ENCODE measurements around the gene FOXP1. TPM values are rescaled to one million over a fixed set of nuclear protein-coding genes. Genes with fewer than 3 reads are reported as not detected.

FOXP1 gene
- total RNA-seq, 1 donor from 2014 or later = 113 TPM

DNA sequence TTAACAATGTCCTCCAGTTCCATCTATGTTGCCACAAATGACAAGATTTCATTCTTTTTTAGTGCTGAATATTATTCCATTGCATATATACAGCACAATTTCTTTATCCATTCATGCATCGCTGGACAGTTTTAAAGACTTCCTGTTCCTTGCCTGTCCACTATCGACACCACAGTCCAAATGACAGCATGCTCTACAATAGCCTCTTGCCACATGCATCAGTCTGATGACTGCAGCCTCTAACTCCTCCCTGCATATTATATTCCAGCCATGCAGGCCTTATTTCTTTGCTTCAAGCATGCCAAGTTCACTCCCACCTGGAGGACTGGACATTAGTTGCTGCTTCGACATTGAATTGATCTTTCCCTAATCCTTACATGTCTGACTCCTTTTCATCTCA is 306.2 kb downstream of the FOXP1 start:
- H3K36me3 Mint-ChIP-seq = no peaks in the 10 kb centered on the region
- H3K9me3 Mint-ChIP-seq = no peaks in the 10 kb centered on the region

DNA sequence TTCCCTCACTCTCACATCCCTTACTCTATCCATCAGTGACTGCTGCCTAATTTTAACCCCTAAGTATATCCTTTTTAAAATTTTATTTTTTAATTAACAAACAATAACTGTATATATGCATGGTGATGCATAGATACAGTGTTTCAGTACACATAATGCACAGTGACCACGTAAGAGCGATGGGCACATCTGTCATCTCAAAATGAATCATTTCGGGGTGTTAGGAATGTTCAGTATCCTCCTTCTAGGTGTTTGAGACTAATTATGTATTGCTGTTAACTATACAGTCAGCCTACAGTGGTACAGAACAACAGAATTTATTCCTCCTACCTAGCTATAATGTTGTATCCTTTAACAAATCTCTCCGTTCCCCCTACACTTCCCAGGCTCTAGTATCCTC is 307.0 kb downstream of the FOXP1 start:
- Mint-ChIP-seq H3K4me1 (ENCODE audit: unreplicated experiment) (peaks cover 4% of the 10 kb centered on the region), H3K36me3 (no peaks in the 10 kb centered on the region), H3K27me3 (no peaks in the 10 kb centered on the region), H3K9me3 (no peaks in the 10 kb centered on the region), H3K4me3 (no peak overlapping the region), H3K27ac (no peak overlapping the region)
- TF ChIP-seq, protein P1, sequence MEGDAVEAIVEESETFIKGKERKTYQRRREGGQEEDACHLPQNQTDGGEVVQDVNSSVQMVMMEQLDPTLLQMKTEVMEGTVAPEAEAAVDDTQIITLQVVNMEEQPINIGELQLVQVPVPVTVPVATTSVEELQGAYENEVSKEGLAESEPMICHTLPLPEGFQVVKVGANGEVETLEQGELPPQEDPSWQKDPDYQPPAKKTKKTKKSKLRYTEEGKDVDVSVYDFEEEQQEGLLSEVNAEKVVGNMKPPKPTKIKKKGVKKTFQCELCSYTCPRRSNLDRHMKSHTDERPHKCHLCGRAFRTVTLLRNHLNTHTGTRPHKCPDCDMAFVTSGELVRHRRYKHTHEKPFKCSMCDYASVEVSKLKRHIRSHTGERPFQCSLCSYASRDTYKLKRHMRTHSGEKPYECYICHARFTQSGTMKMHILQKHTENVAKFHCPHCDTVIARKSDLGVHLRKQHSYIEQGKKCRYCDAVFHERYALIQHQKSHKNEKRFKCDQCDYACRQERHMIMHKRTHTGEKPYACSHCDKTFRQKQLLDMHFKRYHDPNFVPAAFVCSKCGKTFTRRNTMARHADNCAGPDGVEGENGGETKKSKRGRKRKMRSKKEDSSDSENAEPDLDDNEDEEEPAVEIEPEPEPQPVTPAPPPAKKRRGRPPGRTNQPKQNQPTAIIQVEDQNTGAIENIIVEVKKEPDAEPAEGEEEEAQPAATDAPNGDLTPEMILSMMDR (conservative IDR thresholded peaks at IDR 0.05) = no peak
- no peak for DNase-seq (ENCODE audit: extremely low spot score, unreplicated experiment)

More for the DNA sequence above, 306.2 kb downstream of the FOXP1 start:
- Mint-ChIP-seq H3K4me3 (no peak overlapping the region), H3K27me3 (no peaks in the 10 kb centered on the region), H3K4me1 (ENCODE audit: unreplicated experiment) (peaks cover 3% of the 10 kb centered on the region), H3K27ac (peak overlapping the region; percentile 5)
- DNase-seq (ENCODE audit: extremely low spot score, unreplicated experiment) = no peak
- TF ChIP-seq, protein P1 (conservative IDR thresholded peaks at IDR 0.05) = no peak

DNA sequence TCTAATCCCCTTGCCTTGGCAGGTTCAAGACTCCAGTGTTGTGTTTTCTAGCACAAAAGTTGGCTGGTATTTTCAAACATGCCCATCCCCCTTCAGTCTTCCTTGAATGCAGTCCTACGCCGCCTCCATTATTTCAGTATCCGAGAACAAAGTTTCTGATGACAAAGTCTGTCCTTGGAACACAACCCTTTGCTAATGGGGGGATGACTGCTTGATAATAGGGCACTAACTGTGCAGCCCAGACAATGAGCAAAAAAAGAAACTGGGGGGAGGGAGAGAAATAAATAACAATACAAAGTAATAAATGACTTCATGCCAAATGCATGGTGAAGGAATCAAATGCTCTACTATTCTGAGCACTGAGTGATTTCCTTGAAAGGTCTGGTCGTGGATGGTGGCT is 310.1 kb downstream of the FOXP1 start:
- Mint-ChIP-seq H3K27me3 (no peaks in the 10 kb centered on the region), H3K9me3 (no peaks in the 10 kb centered on the region), H3K27ac (no peak overlapping the region), H3K4me3 (no peak overlapping the region), H3K4me1 (ENCODE audit: unreplicated experiment) (peaks cover 25% of the 10 kb centered on the region), H3K36me3 (no peaks in the 10 kb centered on the region)
- TF ChIP-seq, protein P1 (conservative IDR thresholded peaks at IDR 0.05) = no peak
- no peak for DNase-seq (ENCODE audit: extremely low spot score, unreplicated experiment)

DNA sequence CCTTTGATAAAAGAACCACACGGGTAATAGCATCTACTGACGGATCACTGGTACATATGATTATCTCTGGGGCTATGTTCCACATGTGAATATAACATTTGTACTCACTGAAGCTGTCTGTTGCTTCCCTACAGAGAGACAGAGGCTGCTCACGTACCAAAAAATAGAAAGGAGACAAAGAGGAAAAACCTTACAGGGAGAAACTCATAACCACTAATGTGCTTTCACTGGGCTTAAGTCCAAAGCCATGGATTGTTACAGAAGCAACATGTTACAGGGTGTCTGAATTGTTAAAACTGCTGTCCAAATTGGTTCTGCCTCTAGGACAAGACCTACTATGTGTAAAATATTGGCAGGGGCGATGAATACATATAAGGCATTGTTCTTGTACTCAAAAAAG is 311.9 kb downstream of the FOXP1 start:
- H3K27me3 Mint-ChIP-seq = no peaks in the 10 kb centered on the region
- DNase-seq (ENCODE audit: extremely low spot score, unreplicated experiment) = no peak
- H3K4me3 Mint-ChIP-seq = no peak overlapping the region
- peaks cover 2% of the 10 kb centered on the region for H3K36me3 Mint-ChIP-seq
- no peak overlapping the region for H3K27ac Mint-ChIP-seq
- H3K9me3 Mint-ChIP-seq = no peaks in the 10 kb centered on the region
- TF ChIP-seq, protein P1 (conservative IDR thresholded peaks at IDR 0.05) = no peak
- H3K4me1 Mint-ChIP-seq (ENCODE audit: unreplicated experiment) = peaks cover 30% of the 10 kb centered on the region

DNA sequence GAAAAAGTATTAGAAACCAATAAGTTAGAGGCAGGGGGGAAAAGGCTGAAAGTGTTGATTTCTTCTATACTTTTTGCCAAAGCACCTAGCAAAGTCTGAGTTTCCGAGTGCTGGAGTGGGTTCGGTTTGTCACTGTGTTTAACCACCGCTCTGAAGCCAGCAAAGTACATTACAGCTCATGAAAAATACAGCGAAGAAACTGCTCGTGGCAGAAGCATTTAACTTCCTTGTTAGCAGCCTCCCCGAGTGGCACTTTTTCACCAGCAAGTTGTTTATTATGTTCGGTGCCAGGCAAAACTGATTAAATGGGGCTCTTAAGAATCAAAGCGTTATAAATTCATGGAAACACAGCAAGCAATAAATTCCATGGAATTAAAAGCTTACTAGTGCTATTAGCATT is 313.6 kb downstream of the FOXP1 start:
- peaks cover 36% of the 10 kb centered on the region for H3K4me1 Mint-ChIP-seq (ENCODE audit: unreplicated experiment)
- no peaks in the 10 kb centered on the region for H3K27me3 Mint-ChIP-seq
- peaks cover 7% of the 10 kb centered on the region for H3K9me3 Mint-ChIP-seq
- peaks cover 13% of the 10 kb centered on the region for H3K36me3 Mint-ChIP-seq
- TF ChIP-seq, protein P1 (conservative IDR thresholded peaks at IDR 0.05) = no peak
- no peak overlapping the region for H3K4me3 Mint-ChIP-seq
- no peak overlapping the region for H3K27ac Mint-ChIP-seq
- DNase-seq (ENCODE audit: extremely low spot score, unreplicated experiment) = no peak

DNA sequence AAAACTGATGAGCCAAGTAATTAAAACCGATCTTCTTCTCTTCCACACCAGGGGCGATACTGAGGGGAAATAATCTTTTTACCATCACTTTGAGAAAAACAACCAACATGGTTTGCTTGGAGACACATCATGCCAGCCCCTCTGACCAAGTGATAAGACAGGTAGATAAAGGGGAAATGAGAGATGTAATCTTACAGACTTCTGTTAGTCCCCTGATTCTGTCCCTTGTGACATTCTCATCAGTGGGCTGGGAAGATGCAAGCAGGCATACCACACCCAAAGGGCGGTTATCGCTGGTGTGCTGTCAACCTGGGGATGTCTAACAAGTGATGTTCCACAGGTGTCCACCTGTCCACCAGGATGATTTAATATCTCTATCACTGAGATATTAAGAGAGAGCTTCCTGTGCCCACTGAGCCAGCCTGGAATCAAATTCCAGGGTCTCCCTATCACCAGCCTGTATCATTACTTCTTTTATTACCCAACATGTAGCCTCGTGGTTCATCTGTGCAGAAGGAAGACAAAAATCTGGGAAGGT is 315.0 kb downstream of the FOXP1 start:
- Mint-ChIP-seq H3K4me1 (ENCODE audit: unreplicated experiment) (peaks cover 44% of the 10 kb centered on the region), H3K4me3 (no peak overlapping the region), H3K27me3 (no peaks in the 10 kb centered on the region), H3K9me3 (peaks cover 11% of the 10 kb centered on the region), H3K36me3 (peaks cover 18% of the 10 kb centered on the region), H3K27ac (no peak overlapping the region)
- TF ChIP-seq, protein P1 (conservative IDR thresholded peaks at IDR 0.05) = no peak
- no peak for DNase-seq (ENCODE audit: extremely low spot score, unreplicated experiment)

Measured in type B pancreatic cell (in vitro differentiated cells).